Measurements from ENCODE around the gene ABCG8. TPM values are rescaled to one million over a fixed set of nuclear protein-coding genes. Genes with fewer than 3 reads are reported as not detected.
A peak's percentile ranks its signal among the peaks of the same experiment; 100 is the strongest.

Gene ABCG8
- total RNA-seq, 2 donors from 2014 or later, result not detected

GRCh38 chr2:43925431-43925830 is 86.7 kb downstream of the ABCG8 start:
- peaks cover 66% of the 10 kb centered on the region for H3K36me3 Mint-ChIP-seq (ENCODE audit: low read depth)
- Histone ChIP-seq H3K4me1 (ENCODE audit: control insufficient read depth, insufficient read depth, low read length) (no peaks in the 10 kb centered on the region), H3K9me3 (ENCODE audit: control insufficient read depth, low read length) (no peaks in the 10 kb centered on the region), H3K9ac (ENCODE audit: extremely low read depth, low read length, poor library complexity, severe bottlenecking) (no peak overlapping the region), H3K4me3 (ENCODE audit: low read length) (no peak overlapping the region), H3K27ac (ENCODE audit: low read depth, low read length) (no peak overlapping the region), H3K27me3 (ENCODE audit: control insufficient read depth, insufficient read depth, low read length, poor library complexity, severe bottlenecking) (no peaks in the 10 kb centered on the region), H3K36me3 (ENCODE audit: control insufficient read depth, insufficient read depth, low read length) (peaks cover 72% of the 10 kb centered on the region)
- H3K27me3 Mint-ChIP-seq (ENCODE audit: insufficient read depth), result no peaks in the 10 kb centered on the region
- H3K4me3 Mint-ChIP-seq, result no peak overlapping the region
- H3K4me1 Mint-ChIP-seq, result peaks cover 2% of the 10 kb centered on the region
- H3K9me3 Mint-ChIP-seq, result no peaks in the 10 kb centered on the region
- TF ChIP-seq, protein P1, sequence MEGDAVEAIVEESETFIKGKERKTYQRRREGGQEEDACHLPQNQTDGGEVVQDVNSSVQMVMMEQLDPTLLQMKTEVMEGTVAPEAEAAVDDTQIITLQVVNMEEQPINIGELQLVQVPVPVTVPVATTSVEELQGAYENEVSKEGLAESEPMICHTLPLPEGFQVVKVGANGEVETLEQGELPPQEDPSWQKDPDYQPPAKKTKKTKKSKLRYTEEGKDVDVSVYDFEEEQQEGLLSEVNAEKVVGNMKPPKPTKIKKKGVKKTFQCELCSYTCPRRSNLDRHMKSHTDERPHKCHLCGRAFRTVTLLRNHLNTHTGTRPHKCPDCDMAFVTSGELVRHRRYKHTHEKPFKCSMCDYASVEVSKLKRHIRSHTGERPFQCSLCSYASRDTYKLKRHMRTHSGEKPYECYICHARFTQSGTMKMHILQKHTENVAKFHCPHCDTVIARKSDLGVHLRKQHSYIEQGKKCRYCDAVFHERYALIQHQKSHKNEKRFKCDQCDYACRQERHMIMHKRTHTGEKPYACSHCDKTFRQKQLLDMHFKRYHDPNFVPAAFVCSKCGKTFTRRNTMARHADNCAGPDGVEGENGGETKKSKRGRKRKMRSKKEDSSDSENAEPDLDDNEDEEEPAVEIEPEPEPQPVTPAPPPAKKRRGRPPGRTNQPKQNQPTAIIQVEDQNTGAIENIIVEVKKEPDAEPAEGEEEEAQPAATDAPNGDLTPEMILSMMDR (conservative IDR thresholded peaks at IDR 0.05), result no peak
- no peak for DNase-seq
- WGBS, 2 experiments (ENCODE audit: insufficient coverage in 1 of 2, insufficient read length in 1 of 2), result 83 to 100% methylated on average over 4 of the region's 4 CpGs
- peak overlapping the region; percentile 79 for H3K27ac Mint-ChIP-seq

GRCh38 chr2:43927442-43927841 is 88.7 kb downstream of the ABCG8 start:
- Histone ChIP-seq H3K4me3 (ENCODE audit: low read length) (no peak overlapping the region), H3K27me3 (ENCODE audit: control insufficient read depth, insufficient read depth, low read length, poor library complexity, severe bottlenecking) (no peaks in the 10 kb centered on the region), H3K27ac (ENCODE audit: low read depth, low read length) (no peak overlapping the region), H3K4me1 (ENCODE audit: control insufficient read depth, insufficient read depth, low read length) (no peaks in the 10 kb centered on the region), H3K9me3 (ENCODE audit: control insufficient read depth, low read length) (no peaks in the 10 kb centered on the region), H3K9ac (ENCODE audit: extremely low read depth, low read length, poor library complexity, severe bottlenecking) (no peak overlapping the region), H3K36me3 (ENCODE audit: control insufficient read depth, insufficient read depth, low read length) (peaks cover 78% of the 10 kb centered on the region)
- TF ChIP-seq, protein P1 (conservative IDR thresholded peaks at IDR 0.05), result no peak
- DNase-seq, result no peak
- Mint-ChIP-seq H3K27ac (no peak overlapping the region), H3K36me3 (ENCODE audit: low read depth) (peaks cover 60% of the 10 kb centered on the region), H3K4me1 (peaks cover 2% of the 10 kb centered on the region), H3K4me3 (no peak overlapping the region), H3K9me3 (no peaks in the 10 kb centered on the region), H3K27me3 (ENCODE audit: insufficient read depth) (no peaks in the 10 kb centered on the region)
- 97 to 98% methylated on average over 4 of the region's 4 CpGs for WGBS, 2 experiments (ENCODE audit: insufficient coverage in 1 of 2, insufficient read length in 1 of 2)

GRCh38 chr2:43931293-43931692 is 92.5 kb downstream of the ABCG8 start:
- TF ChIP-seq, protein P1 (conservative IDR thresholded peaks at IDR 0.05), result no peak
- Mint-ChIP-seq H3K4me3 (no peak overlapping the region), H3K9me3 (no peaks in the 10 kb centered on the region), H3K27ac (no peak overlapping the region), H3K36me3 (ENCODE audit: low read depth) (peaks cover 37% of the 10 kb centered on the region), H3K27me3 (ENCODE audit: insufficient read depth) (no peaks in the 10 kb centered on the region), H3K4me1 (peaks cover 7% of the 10 kb centered on the region)
- Histone ChIP-seq H3K27ac (ENCODE audit: low read depth, low read length) (no peak overlapping the region), H3K9me3 (ENCODE audit: control insufficient read depth, low read length) (no peaks in the 10 kb centered on the region), H3K4me1 (ENCODE audit: control insufficient read depth, insufficient read depth, low read length) (no peaks in the 10 kb centered on the region), H3K9ac (ENCODE audit: extremely low read depth, low read length, poor library complexity, severe bottlenecking) (no peak overlapping the region), H3K36me3 (ENCODE audit: control insufficient read depth, insufficient read depth, low read length) (peaks cover 77% of the 10 kb centered on the region), H3K27me3 (ENCODE audit: control insufficient read depth, insufficient read depth, low read length, poor library complexity, severe bottlenecking) (no peaks in the 10 kb centered on the region), H3K4me3 (ENCODE audit: low read length) (no peak overlapping the region)
- 90 to 99% methylated on average over 1 to 3 of the region's 3 CpGs for WGBS, 2 experiments (ENCODE audit: insufficient coverage in 1 of 2, insufficient read length in 1 of 2)
- no peak for DNase-seq

Other genes starting within 250 kb of the ABCG8 start
- 10 to 100 TPM; 32.8 to 35.0 TPM for gene THADA, start 242.9 kb upstream of the ABCG8 start, total RNA-seq
- gene PLEKHH2, start 201.7 kb upstream of the ABCG8 start, total RNA-seq, result 1 to 10 TPM; 5.0 to 5.3 TPM
- not detected for gene C1GALT1C1L, start 162.5 kb upstream of the ABCG8 start, total RNA-seq
- 10 to 100 TPM; 17.1 to 39.7 TPM for gene DYNC2LI1, start 64.9 kb upstream of the ABCG8 start, total RNA-seq
- gene ABCG5, start 132 bp upstream of the ABCG8 start, total RNA-seq, result not detected
- 100 to 1,000 TPM; 117 to 135 TPM for gene LRPPRC, start 157.0 kb downstream of the ABCG8 start, total RNA-seq

Measured in endodermal cell (in vitro differentiated cells).